ENCODE data around the gene RAD23B. TPM values are rescaled to one million over a fixed set of nuclear protein-coding genes. Genes with fewer than 3 reads are reported as not detected.

RAD23B gene
- total RNA-seq, 1 donor: 157 TPM

- no peak for TF ChIP-seq CTCF (IDR thresholded peaks at IDR 0.05; ENCODE audit: extremely low read depth, low read depth, low read length)
- Histone ChIP-seq H4K20me1 (ENCODE audit: insufficient read depth, low read length) (no peaks in the 10 kb centered on the region), H3K27me3 (ENCODE audit: insufficient read depth, low read length) (no peaks in the 10 kb centered on the region)
These were observed 42.8 kb upstream of the RAD23B start for GRCh38 chr9:107240260-107240659.

GRCh38 chr9:107242073-107243030 lies 40.7 kb upstream of the RAD23B start:
- no peak for TF ChIP-seq CTCF (IDR thresholded peaks at IDR 0.05; ENCODE audit: extremely low read depth, low read depth, low read length)
- H3K36me3 ChIP-seq (ENCODE audit: insufficient read depth, low read length): no peaks in the 10 kb centered on the region
- H3K4me2 ChIP-seq (ENCODE audit: insufficient read depth, low read length): no peak overlapping the region
- no peaks in the 10 kb centered on the region for H3K27me3 ChIP-seq (ENCODE audit: insufficient read depth, low read length)
- no peaks in the 10 kb centered on the region for H3K79me2 ChIP-seq (ENCODE audit: insufficient read depth, low read length)
- H3K27ac ChIP-seq (ENCODE audit: low read depth, low read length): no peak overlapping the region
- DNase-seq (ENCODE audit: insufficient read length, low spot score, missing footprints): no peak
- no peak overlapping the region for H2AFZ ChIP-seq (ENCODE audit: low read length)
- no peaks in the 10 kb centered on the region for H3K4me1 ChIP-seq (ENCODE audit: insufficient read depth, low read length)
- no peaks in the 10 kb centered on the region for H4K20me1 ChIP-seq (ENCODE audit: insufficient read depth, low read length)
- no peak overlapping the region for H3K4me3 ChIP-seq (ENCODE audit: insufficient read depth, low read length)
- H3K9me3 ChIP-seq (ENCODE audit: low read depth, low read length): no peaks in the 10 kb centered on the region

More at GRCh38 chr9:107240260-107240659, 42.8 kb upstream of the RAD23B start:
- no peaks in the 10 kb centered on the region for H3K4me1 ChIP-seq (ENCODE audit: insufficient read depth, low read length)
- no peaks in the 10 kb centered on the region for H3K79me2 ChIP-seq (ENCODE audit: insufficient read depth, low read length)
- no peak for DNase-seq (ENCODE audit: insufficient read length, low spot score, missing footprints)
- no peak overlapping the region for H3K4me3 ChIP-seq (ENCODE audit: insufficient read depth, low read length)
- H3K9me3 ChIP-seq (ENCODE audit: low read depth, low read length): no peaks in the 10 kb centered on the region
- H3K4me2 ChIP-seq (ENCODE audit: insufficient read depth, low read length): no peak overlapping the region
- no peak overlapping the region for H2AFZ ChIP-seq (ENCODE audit: low read length)
- H3K27ac ChIP-seq (ENCODE audit: low read depth, low read length): no peak overlapping the region
- no peaks in the 10 kb centered on the region for H3K36me3 ChIP-seq (ENCODE audit: insufficient read depth, low read length)

- H3K79me2 ChIP-seq (ENCODE audit: insufficient read depth, low read length): no peaks in the 10 kb centered on the region
- no peak overlapping the region for H3K27ac ChIP-seq (ENCODE audit: low read depth, low read length)
- peaks cover 2% of the 10 kb centered on the region for H3K4me1 ChIP-seq (ENCODE audit: insufficient read depth, low read length)
- no peak overlapping the region for H3K4me2 ChIP-seq (ENCODE audit: insufficient read depth, low read length)
- H4K20me1 ChIP-seq (ENCODE audit: insufficient read depth, low read length): no peaks in the 10 kb centered on the region
- no peaks in the 10 kb centered on the region for H3K27me3 ChIP-seq (ENCODE audit: insufficient read depth, low read length)
- no peaks in the 10 kb centered on the region for H3K36me3 ChIP-seq (ENCODE audit: insufficient read depth, low read length)
- no peaks in the 10 kb centered on the region for H3K9me3 ChIP-seq (ENCODE audit: low read depth, low read length)
- H3K4me3 ChIP-seq (ENCODE audit: insufficient read depth, low read length): no peak overlapping the region
- no peak overlapping the region for H2AFZ ChIP-seq (ENCODE audit: low read length)
- no peak for TF ChIP-seq CTCF (IDR thresholded peaks at IDR 0.05; ENCODE audit: extremely low read depth, low read depth, low read length)
- DNase-seq (ENCODE audit: insufficient read length, low spot score, missing footprints): no peak
These were observed 39.3 kb upstream of the RAD23B start for GRCh38 chr9:107243742-107244141.

Data from osteoblast (primary cell).